Left lung (tissue), 10 donors: ENCODE data around the gene SLC7A6OS. TPM values are rescaled to one million over a fixed set of nuclear protein-coding genes. Genes with fewer than 3 reads are reported as not detected.

Source experiments
- ATAC-seq: fragments of 200-7000 bp; cut with Tn5 transposase; one replicate; pipeline ENCODE4 v1.9.1; 2020; ENCODE audit warnings: moderate library complexity
- DNase-seq, 4 donors: peaks; one replicate each; pipeline ENCODE4 v3.0.0-alpha.2; 2013 to 2020
- H3K27ac ChIP-seq, 2 donors: fragments of 200-600 bp; sonication (generic) in 1 of 2; one replicate each; pipeline versions ENCODE4 v1.5.0 to v1.8.0; 2020 to 2021
- H3K27me3 ChIP-seq, 2 donors: fragments of 200-600 bp; sonication (generic) in 1 of 2; one replicate each; pipeline versions ENCODE4 v1.5.0 to v1.8.0; 2020 to 2021
- H3K36me3 ChIP-seq, 2 donors: fragments of 200-600 bp; sonication (generic) in 1 of 2; one replicate each; pipeline versions ENCODE4 v1.5.0 to v1.8.0; 2020 to 2021
- H3K4me1 ChIP-seq, 2 donors: fragments of 200-600 bp; one replicate each; pipeline ENCODE4 v1.8.0; 2021
- H3K4me3 ChIP-seq, 2 donors: fragments of 200-600 bp; sonication (generic) in 1 of 2; one replicate each; pipeline versions ENCODE4 v1.5.0 to v1.8.0; 2020 to 2021; ENCODE audit warnings: mild to moderate bottlenecking in 1 of 2
- H3K9me3 ChIP-seq, 2 donors: fragments of 200-600 bp; sonication (generic) in 1 of 2; one replicate each; pipeline versions ENCODE4 v1.5.0 to v1.8.0; 2020 to 2021
- intact Hi-C, 2 donors: fragments of 100-400 bp; cut with DNase I; formaldehyde crosslinking; loops; one replicate each; pipeline versions ENCODE4 v1.11.2 to v1.14.2; 2022
- polyA plus RNA-seq, 6 donors: library from polyadenylated mRNA; unstranded; fragments of 120-200 nt; gene quantifications; one replicate each; pipeline ENCODE4 v1.2.1, GENCODE V29; 2013; ENCODE audit not compliant: insufficient read length in 6 of 6
- total RNA-seq, 2 donors: library from RNA; stranded (reverse); fragmentation: NEBNext Ultra II Directional; extraction: Animal tissue kit (Norgen Biotek cat#: 25700); gene quantifications; one replicate each; pipeline ENCODE4 v1.2.1, GENCODE V29; 2021
- TF ChIP-seq, protein P1 (sequence below), 2 donors: fragments of 200-600 bp; sonication (generic) in 1 of 2; IDR thresholded peaks; one replicate each; pipeline versions ENCODE4 v1.5.0 to v1.8.0; 2021; ENCODE audit warnings: antibody characterized with exemption in 2 of 2
- donor health status: DM: no; HTN: yes; CAD: no.
- donor health status: DM: no; HTN: no; CAD: no.

The SLC7A6OS gene
- total and polyA plus RNA-seq, 8 donors = 11.7 to 24.4 (median 21.9) TPM

DNA sequence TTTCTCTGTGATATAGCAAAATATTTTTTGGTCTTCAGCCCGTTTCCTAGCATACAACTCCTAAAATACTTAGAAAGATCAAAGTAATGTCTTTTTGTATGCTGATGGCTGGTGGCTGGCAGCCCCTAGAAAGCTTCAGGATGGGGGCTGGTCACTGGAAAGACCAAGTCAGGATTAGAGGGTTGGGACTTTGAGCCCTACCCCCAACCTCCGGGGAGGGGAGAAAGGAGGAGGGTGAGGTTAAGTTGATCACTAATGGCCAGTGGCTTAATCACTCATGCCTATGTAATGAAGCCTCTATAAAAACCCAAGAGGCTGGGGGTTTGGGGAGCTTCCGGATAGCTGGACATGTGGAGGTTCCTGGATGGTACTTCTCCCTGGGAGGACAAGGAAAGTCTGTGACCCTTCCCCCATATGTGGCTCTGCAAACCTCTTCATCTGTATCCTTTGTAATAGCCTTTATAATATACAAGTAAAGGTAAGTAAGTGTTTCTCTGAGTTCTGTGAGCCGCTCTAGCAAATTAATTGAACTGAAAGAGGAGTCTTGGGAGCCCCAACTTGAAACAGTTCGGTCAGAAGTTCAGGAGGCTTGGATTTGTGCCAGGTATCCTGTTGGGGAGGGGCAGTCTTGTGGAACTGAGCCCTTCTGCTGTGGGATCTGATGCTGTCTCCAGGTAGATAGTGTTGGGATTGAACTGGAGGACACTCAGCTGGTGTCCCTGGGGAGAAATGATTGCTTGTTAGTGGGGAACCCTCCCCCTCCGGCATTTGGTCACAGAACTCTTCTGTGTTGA, 42.9 kb downstream of the SLC7A6OS start:
- H3K4me1 ChIP-seq = peaks cover 16 to 46% of the 10 kb centered on the region in 2 donors
- no peak overlapping the region for H3K4me3 ChIP-seq
- ATAC-seq = no peak
- no peak for DNase-seq
- H3K27me3 ChIP-seq = no peaks in the 10 kb centered on the region
- H3K9me3 ChIP-seq = no peaks in the 10 kb centered on the region
- H3K36me3 ChIP-seq = no peaks in the 10 kb centered on the region
- intact Hi-C loops = no loop called here
- H3K27ac ChIP-seq = peak overlapping the region in 1 of 2 donors; percentile 13
- TF ChIP-seq, protein P1, sequence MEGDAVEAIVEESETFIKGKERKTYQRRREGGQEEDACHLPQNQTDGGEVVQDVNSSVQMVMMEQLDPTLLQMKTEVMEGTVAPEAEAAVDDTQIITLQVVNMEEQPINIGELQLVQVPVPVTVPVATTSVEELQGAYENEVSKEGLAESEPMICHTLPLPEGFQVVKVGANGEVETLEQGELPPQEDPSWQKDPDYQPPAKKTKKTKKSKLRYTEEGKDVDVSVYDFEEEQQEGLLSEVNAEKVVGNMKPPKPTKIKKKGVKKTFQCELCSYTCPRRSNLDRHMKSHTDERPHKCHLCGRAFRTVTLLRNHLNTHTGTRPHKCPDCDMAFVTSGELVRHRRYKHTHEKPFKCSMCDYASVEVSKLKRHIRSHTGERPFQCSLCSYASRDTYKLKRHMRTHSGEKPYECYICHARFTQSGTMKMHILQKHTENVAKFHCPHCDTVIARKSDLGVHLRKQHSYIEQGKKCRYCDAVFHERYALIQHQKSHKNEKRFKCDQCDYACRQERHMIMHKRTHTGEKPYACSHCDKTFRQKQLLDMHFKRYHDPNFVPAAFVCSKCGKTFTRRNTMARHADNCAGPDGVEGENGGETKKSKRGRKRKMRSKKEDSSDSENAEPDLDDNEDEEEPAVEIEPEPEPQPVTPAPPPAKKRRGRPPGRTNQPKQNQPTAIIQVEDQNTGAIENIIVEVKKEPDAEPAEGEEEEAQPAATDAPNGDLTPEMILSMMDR (IDR thresholded peaks at IDR 0.05) = no peak

DNA sequence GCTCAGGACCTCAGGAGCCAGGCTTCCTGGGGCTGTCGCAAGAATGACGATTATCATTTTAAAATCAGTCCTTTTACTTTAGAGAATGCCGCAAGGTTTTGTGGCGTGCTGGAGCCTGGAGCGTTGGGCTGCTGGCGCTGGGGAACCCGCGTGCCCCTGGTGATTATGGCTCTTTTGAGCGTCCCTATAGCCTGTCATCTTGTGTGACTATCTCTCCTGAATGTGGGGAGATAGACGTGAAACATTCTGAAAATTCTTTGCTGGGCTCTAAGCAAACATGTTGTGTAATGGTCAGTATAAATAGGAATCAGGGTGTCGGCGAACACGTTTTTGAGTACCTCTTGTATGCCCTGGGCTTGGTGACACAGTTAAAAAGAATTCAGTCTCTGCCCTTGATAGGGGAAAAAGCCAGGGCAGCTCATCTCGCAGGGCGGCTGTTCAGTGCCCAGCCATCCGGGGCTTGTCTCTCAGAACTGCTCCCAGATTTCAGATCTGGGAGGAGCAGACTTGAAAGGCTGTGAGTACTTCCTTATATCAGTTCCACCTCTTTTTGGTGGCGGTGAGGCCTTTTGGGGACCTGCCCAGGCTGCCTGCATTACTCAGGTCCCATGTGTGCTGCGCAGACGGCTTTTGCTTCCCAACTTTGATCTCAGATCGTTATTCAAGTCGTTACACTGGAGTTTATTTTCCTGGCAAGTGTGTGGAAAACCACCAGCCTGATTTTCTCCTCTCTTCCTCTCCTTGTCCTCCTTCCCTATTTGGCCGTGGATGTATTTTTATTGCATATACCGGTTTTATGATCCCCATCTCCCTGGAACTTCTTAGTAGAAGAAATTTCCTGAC, 45.4 kb downstream of the SLC7A6OS start:
- Histone ChIP-seq H3K4me1 (peaks cover 16 to 38% of the 10 kb centered on the region in 2 donors), H3K36me3 (peaks cover 0 to 7% of the 10 kb centered on the region in 2 donors), H3K27ac (peak overlapping the region; percentile 96), H3K4me3 (peak overlapping the region; percentile 85 to 88), H3K27me3 (no peaks in the 10 kb centered on the region), H3K9me3 (no peaks in the 10 kb centered on the region)
- intact Hi-C loops = no loop called here
- TF ChIP-seq, protein P1 (IDR thresholded peaks at IDR 0.05) = no peak
- peak; percentile 26 to 85 (median 66) for DNase-seq
- peak; percentile 78 for ATAC-seq

DNA sequence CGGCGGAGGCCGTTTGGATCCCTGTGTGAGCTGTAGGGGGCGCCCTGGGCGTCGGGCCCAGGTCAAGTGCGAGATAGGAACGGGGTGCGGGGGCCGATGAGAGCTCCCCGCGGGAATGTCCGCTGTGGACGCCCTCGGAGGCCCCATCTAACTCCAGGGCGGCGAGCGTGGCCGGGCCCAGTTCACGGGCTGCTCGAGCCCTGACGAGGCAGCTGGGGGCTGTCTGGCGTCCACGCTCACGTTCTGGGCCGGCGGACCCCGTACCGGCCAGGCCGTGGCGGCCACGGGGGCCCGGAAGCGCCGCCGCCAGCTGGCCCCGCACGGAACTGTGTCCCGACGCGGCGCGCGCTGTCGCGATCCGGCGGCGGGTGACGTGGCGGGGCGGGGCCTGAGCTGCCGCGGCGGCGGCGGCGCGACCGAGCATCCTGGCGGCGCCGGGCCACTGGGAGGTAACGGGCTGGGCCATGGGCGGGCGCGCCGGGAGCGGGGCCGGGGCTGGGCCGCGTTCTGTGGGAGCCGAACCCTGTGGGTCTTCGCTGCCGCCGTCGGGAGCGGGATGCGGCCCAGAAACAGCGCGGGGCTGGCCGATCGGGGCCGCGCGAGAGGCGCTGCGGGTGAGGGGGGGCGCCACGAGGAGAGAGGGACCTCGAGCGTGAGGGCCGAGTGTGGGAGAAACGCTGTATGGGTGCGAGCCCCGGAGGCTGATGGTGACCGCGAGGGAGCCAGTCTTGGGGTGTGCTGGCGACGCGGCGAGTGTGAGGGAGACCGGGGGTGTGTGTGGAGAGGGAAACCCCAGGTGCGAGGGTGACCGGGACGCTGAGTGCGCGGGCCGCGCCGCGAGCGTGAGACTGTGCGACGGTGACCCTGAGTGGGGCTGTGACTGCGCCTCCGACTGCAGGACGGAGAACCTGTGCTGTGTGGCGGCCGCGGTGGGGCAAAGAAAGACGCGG, 46.3 kb downstream of the SLC7A6OS start, which contains the start of gene SLC7A6:
Gene SLC7A6 (plus strand): TSS at position 399 of the 950 bp plus-strand sequence. CDS start 10,201 bp downstream, outside the sequence.
- H3K27me3 ChIP-seq = no peaks in the 10 kb centered on the region
- H3K4me1 ChIP-seq = peaks cover 16 to 38% of the 10 kb centered on the region in 2 donors
- ATAC-seq (peak; percentile 81), DNase-seq (peak; percentile 50 to 96 (median 74))
- peak within 1 kb of the TSS; percentile 85 to 88 for H3K4me3 ChIP-seq
- peak within 1 kb of the TSS; percentile 96 for H3K27ac ChIP-seq
- intact Hi-C loops = loop anchor here in 1 of 2 donors (5.0 kb wide), 1 partner anchor 58 kb away; no protein-coding TSS in a partner anchor
- H3K9me3 ChIP-seq = no peaks in the 10 kb centered on the region
- H3K36me3 ChIP-seq = peaks cover 0 to 16% of the 10 kb centered on the region in 2 donors
- TF ChIP-seq, protein P1 (IDR thresholded peaks at IDR 0.05) = peak; percentile 76 to 78

DNA sequence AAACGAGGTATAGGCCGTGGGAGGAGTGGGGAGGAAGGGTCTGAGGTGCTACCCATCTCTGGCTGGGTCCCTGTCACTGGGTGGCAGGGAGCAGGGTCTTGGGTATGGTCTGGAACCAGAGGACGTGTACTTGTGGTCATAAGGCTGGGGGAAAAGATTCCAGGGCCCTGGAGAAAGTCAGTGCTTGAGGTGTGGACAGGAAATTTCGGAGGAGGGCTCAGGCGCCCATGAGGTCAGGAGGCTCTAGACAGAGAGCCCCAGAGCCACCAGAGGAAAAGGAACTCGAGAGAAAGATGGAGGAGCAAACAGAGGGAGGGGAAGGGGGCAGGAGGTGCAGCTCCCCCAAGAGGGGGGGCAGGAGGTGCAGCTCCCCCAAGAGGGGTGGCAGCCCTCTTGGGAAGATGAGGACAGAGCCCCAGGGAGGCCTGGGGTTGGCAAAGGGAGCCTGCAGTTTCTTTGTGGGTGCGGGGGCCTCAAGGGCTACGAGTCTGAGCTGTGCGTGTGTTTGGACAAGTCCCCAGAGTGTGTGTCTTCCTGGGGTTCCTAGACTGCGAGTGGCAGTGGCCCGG, 47.1 kb downstream of the SLC7A6OS start:
- no peak for ATAC-seq
- DNase-seq = no peak
- TF ChIP-seq, protein P1 (IDR thresholded peaks at IDR 0.05) = no peak
- Histone ChIP-seq H3K27ac (peak overlapping the region; percentile 96), H3K36me3 (peaks cover 0 to 23% of the 10 kb centered on the region in 2 donors), H3K27me3 (no peaks in the 10 kb centered on the region), H3K4me1 (peaks cover 16 to 38% of the 10 kb centered on the region in 2 donors), H3K9me3 (no peaks in the 10 kb centered on the region), H3K4me3 (peak overlapping the region; percentile 85 to 88)
- intact Hi-C loops = loop anchor here in 1 of 2 donors (5.0 kb wide), 1 partner anchor 59 kb away; no protein-coding TSS in a partner anchor
